Fibroblast of skin of right biceps (primary cell): ENCODE data around the gene GOLGA8K.
"Not testable (repeated sequence)": the region's sequence is repeated elsewhere in the genome, so short reads cannot be mapped to it uniquely, and the experiment has no call there.

ENCODE experiments used
- DNase-seq: peaks from one replicate; pipeline ENCODE4 v3.0.0-alpha.2; 2013

GOLGA8K gene

GRCh38 chr15:32403192-32403591 is at the start of gene GOLGA8K:
Gene GOLGA8K, minus strand, starts transcription at chr15:32403292. Its CDS starts 98 bp downstream, at chr15:32403194.
- not testable (repeated sequence) for DNase-seq

DNA sequence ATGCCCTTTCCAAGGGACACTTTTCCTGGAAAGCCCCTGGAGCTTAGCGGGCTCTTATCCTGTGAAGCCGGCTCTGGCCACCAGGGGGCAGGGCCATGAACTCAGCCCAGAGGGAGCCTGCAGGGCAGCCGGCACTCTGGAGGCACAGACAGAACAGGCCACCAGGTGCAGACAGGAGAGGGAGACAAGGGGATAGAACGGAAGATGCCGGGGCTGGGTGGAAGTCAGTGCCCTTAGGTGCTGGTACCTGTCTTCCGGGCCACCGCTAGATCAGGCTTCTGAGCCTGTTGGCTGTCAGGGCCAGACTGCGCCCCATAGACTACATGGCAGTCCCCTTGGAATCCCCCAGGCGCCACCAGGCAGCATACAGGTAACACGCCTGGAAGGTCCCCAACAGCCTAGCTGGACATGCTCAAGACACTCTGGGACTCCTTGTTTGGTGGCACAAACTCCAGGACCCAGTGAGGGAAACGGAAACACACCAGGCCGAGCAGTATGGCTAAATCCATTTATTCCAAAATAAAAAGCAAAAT is 37.4 kb upstream of the GOLGA8K start:
- not testable (repeated sequence) for DNase-seq

GRCh38 chr15:32434102-32434963 is 31.2 kb upstream of the GOLGA8K start:
- DNase-seq = not testable (repeated sequence)

- DNase-seq = not testable (repeated sequence)
These were observed 24.5 kb upstream of the GOLGA8K start for GRCh38 chr15:32427635-32428034.

GRCh38 chr15:32426511-32426910 is 23.4 kb upstream of the GOLGA8K start:
- not testable (repeated sequence) for DNase-seq

- DNase-seq = not testable (repeated sequence)
These were observed 4.8 kb upstream of the GOLGA8K start for GRCh38 chr15:32407903-32408302.

DNA sequence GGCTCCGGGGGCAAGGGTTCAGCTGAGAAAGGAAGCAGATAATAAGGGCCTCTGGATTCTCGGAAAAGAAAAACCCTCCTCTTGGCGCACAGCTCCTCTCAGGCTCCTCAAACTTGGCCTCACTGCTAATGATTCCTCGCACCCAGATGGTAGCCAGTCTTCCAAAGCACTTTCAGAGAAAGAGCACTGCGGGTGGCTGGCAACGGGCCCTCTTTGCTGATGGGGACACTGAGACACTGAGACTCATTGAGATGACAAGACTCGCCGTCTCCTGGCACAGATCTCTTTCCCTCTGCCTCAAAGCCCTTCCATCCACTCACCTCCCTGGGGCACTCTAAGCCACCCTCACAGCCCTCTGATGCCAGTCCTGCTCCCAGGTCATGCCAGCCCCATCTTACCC is 6.6 kb downstream of the GOLGA8K start:
- not testable (repeated sequence) for DNase-seq

GRCh38 chr15:32394745-32395144 is 8.3 kb downstream of the GOLGA8K start:
- not testable (repeated sequence) for DNase-seq

GRCh38 chr15:32388050-32388648 is 14.9 kb downstream of the GOLGA8K start:
- not testable (repeated sequence) for DNase-seq

- DNase-seq = not testable (repeated sequence)
These were observed 17.1 kb downstream of the GOLGA8K start for GRCh38 chr15:32385823-32386495.

- not testable (repeated sequence) for DNase-seq
These were observed 28.9 kb downstream of the GOLGA8K start for GRCh38 chr15:32374185-32374584.

GRCh38 chr15:32373707-32374106 is 29.4 kb downstream of the GOLGA8K start:
- DNase-seq = not testable (repeated sequence)

- DNase-seq = not testable (repeated sequence)
These were observed 31.0 kb downstream of the GOLGA8K start for GRCh38 chr15:32372075-32372474.

DNA sequence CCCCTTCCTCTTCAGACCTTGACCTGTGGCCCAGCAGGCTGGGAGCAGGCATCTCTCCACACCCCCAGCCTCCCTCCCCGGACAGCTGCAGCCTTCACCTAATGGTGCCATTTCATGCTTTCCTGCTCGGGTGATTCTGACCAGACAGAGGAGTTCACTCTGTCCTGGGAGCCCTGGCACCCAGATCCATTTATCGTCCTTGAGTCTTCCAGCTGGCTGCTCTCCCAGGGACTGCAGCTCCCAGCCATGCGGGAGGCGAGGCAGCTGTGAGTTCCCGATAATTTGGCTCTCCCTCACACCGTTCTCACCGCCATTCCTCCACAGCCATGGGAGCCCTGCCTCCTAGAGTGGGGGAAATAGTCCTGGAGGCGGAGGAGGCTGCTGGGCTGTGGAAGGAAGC is 32.6 kb downstream of the GOLGA8K start:
- DNase-seq = not testable (repeated sequence)

GRCh38 chr15:32370064-32370463 is 33.0 kb downstream of the GOLGA8K start:
- DNase-seq = not testable (repeated sequence)

DNA sequence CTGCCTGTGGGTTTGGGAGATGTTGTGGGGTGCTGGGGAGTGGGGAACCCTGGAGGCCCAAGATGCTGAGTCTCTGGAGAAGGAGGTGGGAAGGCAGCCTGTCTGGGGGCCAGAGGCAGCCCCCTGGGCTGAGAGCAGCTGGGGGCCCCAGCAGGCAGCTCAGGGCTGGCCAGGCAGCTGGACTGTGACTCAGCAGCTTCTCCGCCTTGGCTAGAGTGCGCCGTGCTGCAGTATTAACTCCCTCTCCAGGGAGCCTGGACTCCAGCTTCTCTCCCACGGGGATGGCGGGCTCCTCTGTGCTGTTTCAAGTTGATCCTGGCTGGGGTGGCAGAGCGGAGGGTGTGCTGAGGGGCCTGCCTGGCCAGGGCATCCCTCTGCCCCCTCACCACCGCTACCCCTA is 36.6 kb downstream of the GOLGA8K start:
- not testable (repeated sequence) for DNase-seq

DNA sequence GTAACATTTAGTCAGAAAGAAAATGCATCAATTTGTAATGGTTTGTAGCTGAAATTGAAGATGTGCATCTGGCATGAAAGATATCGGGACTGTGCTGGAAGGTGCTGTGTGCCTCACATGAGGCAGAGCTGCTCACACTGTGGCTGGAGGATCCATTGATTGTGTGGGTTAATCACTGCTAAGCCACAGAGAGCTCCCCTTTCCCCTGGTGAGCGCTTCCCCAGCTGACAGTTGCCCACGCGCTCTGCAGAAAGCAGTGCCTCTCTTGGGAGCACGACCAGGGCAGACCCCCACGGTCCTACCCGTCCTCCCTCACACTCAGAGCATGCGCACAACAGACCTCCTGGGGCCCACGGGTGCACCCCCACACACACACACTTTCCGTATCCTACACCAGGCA is 37.1 kb downstream of the GOLGA8K start:
- not testable (repeated sequence) for DNase-seq

DNA sequence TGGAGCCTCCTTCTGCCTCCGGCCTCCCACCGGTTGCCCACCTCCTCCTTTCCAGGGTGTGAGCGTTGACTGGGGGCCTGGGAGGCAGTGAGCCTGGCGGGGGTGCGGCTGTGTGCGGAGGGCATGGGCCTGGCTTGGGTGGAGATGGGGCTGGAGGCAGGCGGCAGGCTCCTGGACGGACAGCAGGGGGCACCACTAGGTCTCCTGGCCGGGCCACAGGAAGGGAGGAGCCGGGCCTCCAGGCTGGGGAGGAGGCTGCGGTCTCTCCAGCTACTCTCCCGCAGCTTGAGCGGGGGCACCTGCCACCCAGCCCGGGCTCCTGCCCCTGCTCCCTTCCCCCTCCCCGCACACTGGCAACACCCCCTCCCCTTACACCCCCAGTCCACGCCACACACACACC is 38.1 kb downstream of the GOLGA8K start:
- not testable (repeated sequence) for DNase-seq

DNA sequence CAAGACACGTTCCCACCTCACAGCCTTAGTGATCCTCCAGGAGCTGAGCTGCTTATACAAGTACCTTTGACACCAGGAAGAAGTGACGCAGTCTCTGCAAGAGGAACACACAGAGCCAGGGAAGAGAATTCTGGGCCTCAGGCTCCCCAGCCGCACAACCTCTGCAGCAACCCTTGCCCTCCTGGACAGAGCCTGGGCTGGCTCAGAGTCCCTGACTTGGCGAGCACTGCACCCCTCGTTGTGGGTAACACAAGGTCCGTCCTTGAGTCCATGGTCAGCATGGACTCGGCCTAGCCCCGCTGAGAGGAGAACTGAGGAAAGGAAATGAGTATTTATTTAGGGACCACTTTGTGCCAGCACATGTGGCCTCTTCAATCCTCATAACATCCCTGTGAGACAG is 39.6 kb downstream of the GOLGA8K start:
- not testable (repeated sequence) for DNase-seq

DNA sequence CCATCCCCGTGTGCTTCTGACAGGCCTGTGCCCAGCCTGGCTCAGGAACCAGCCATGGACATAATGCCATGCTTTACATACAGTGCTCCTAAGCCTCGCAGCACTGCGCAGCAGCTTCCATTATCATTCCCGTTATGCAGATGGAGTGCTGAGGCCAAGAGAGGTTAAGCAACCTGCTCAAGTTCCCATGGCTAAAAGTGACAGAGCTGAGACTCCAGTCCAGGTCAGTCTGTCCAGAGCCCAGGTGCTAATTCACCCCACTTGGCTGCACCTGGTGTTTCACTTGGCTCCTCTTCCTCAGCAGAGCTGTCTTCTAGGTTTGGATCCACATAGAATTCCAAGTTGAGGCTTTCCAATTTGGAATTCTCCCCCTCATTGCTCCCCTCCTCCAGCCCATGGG is 41.4 kb downstream of the GOLGA8K start:
- not testable (repeated sequence) for DNase-seq

GRCh38 chr15:32358462-32358861 is 44.6 kb downstream of the GOLGA8K start:
- not testable (repeated sequence) for DNase-seq

- DNase-seq = not testable (repeated sequence)
These were observed 46.2 kb downstream of the GOLGA8K start for GRCh38 chr15:32356909-32357308.

- DNase-seq = not testable (repeated sequence)
These were observed 50.3 kb downstream of the GOLGA8K start for GRCh38 chr15:32352748-32353147.
